ENCODE data around the gene CCDC142. TPM values are rescaled to one million over a fixed set of nuclear protein-coding genes. Genes with fewer than 3 reads are reported as not detected.
"Not testable (repeated sequence)": the region's sequence is repeated elsewhere in the genome, so short reads cannot be mapped to it uniquely, and the experiment has no call there.

Gene CCDC142
- total RNA-seq, 1 experiment from 2014 or later, result 7.8 TPM

DNA sequence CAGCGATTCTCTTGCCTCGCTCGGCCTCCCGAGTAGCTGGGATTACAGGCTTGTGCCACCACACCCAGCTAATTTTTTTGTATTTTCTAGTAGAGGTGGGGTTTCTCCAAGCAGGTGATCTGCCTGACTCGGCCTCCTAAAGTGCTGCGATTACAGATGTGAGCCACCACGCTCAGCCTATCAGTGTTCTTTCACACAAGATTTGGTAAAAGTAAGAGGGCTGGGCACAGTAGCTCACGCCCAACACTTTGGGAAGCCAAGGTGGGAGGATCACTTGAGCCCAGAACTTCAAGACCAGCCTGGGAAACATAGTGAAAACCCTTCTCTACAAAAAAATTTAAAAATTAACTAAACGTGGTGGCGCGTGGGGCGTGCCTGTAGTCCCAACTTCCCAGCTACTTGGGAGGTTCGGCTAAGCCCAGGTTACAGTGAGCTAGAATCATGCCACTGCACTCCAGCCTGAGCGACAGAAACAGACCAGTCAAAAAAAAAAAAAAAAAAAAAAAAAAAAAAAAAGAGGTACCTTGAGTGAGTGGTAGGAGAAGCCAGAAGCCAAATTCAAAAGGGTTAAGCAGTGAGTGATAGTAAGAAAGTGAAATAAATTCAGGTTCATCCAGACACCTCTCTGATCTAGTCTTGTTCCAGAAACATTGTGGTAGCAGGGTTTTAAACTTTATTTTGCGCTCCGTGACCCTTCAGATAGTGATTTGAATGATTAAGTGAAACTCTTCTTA lies 11.3 kb downstream of the CCDC142 start:
- DNase-seq (ENCODE audit: low read depth), result no peak

DNA sequence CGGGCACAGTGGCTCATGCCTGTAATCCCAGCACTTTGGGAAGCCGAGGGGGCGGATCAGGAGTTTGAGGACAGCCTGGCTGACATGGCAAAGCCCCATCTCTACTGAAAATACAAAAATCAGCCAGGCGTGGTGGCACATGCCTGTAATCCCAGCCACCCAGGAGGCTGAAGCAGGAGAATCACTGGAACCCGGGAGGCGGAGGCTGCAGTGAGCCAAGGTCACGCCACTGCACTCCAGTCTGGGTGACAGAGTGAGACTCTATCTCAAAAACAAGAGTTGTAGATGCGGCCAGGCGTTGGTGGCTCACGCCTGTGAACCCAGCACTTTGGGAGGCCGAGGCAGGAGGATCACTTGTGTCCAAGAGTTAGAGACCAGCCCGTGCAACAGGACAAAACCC lies 12.1 kb downstream of the CCDC142 start:
- not testable (repeated sequence) for DNase-seq (ENCODE audit: low read depth)

DNA sequence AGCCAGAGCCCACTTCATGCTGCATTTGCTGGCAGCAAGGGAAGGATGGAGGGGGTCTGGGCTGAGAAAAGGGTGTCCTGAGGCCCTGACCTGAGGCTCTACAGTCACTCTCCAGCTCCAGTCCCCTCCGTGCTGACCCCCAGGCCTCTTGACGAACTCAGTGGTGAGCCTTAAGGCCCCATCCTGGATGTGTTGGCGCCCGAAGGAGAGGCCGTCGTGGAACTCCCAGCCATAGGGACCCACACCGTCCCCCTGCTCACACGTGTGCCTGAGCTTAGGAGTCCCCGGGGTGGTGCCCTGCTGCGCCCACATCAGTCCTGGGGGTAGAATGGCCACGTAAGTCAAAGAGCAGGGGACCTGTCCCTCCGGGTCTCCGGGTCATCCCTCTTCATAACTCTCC lies 18.4 kb downstream of the CCDC142 start:
- DNase-seq (ENCODE audit: low read depth), result no peak

DNA sequence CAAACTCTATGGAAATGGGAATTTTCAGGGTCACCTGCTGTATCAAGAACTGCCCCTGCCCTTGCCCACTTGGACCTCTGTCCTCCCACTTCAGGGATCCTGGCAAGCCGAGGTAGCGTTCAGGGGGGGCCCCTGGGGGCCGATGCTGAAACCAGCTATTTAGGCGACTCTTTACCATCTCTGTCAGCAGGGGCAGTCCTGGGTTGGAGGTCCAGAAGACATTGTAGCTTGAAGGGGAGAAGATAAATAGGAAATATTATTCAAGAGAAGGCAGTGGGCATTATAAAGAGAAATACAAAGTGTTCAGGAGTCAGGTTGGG lies 20.1 kb downstream of the CCDC142 start:
- DNase-seq (ENCODE audit: low read depth), result no peak

DNA sequence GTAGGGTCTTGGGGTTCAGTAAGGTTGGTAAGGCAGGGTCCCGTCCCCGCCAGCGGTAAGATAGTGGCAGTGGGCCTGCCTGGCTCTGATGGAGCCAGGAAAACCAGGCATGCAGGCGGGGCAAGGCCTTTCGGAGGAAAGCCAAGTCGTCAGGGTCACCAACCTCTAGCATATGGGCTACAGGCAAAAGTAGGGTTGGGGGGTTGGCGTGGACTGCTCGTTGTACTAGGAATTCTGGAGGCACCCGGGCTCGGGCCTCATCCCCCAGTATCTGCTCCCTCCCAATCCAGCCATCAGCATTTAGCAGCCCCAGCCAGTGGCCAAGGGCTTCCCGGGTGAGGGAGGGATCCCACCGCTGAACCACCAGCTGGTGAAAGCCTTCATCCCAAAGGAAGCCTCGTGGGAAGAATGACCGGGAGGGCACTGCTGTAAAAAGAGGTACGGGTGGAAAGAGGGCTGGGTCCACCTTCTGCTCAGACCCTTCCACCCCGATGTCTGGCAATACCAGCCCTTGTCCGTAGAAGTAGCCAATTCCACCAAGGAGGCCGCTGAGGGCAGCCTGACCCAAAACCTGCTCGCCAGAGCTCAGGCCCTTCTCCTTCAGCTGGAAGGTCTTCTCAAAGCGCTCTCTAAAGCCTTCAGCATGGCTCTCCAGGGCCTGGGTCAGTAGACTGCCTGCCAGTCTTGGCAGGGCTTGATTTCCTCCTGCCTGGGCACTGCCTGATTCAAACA lies 20.6 kb downstream of the CCDC142 start:
- DNase-seq (ENCODE audit: low read depth), result no peak

DNA sequence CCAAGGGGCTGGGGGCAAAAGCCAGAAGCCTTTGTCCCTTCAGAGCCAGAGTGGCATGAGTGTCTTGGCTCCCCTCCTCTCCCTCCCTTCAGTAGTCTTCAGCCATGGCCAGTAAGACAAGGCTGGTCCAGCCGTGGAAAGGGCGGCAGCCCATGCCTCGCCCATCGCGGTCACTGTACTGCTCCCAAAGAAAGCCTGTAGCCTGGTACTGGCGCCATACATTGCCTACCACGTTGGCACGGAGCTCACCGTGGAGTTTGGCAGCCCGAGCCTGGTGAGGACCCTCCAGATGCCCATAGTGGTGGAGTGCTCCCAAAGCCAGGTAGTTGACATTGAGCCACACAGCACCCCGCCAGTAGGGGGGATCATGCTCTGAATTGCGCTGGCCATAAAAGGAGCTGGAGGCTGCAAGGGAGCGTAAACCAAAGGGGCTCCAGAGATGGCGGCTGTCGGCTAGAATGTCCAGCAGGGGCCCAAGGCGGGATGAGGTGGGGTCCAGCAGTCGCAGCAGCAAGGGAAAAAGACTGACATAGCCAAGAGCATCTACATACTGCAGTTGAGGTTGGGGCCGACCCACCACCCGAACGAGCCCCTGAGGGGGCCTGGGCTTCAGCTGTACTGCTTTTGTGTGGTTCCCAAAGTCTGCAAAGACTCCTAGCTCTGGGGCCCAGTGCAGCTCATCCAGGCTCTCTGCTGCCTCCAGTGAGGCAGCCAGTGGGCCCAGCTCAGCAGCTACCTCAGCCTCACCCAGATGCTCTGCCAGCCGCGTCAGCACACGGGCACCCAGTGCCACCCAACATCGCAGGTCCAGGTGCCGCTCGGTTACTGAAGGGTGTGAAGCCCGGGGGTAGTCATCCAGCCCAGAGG lies 21.4 kb downstream of the CCDC142 start:
- DNase-seq (ENCODE audit: low read depth), result no peak

DNA sequence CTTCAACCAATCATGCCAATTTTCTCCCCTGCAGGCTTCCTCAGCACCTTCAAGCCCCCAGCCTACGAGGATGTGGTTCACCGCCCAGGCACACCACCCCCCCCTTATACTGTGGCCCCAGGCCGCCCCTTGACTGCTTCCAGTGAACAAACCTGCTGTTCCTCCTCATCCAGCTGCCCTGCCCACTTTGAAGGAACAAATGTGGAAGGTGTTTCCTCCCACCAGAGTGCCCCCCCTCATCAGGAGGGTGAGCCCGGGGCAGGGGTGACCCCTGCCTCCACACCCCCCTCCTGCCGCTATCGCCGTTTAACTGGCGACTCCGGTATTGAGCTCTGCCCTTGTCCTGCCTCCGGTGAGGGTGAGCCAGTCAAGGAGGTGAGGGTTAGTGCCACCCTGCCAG lies 22.6 kb downstream of the CCDC142 start:
- not testable (repeated sequence) for DNase-seq (ENCODE audit: low read depth)

DNA sequence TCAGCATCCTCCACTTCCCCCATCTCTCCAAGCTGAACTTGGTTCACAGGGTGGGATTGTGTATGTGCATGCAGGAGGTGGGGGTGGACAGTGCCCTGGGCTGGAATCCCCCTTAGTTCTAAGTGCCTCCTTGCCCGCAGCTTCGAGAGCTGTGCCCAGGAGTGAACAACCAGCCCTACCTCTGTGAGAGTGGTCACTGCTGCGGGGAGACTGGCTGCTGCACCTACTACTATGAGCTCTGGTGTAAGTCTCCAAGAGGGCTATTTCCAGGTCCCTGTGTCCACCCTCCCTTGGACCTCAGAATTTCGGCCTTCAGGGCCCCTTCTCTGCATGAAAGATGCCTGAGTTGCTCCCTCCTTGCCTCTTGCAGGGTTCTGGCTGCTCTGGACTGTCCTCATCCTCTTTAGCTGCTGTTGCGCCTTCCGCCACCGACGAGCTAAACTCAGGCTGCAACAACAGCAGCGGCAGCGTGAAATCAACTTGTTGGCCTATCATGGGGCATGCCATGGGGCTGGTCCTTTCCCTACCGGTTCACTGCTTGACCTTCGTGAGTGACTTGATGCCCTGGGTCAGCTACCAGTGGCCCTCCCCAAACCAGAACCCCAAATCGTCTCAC lies 23.2 kb downstream of the CCDC142 start:
- not testable (repeated sequence) for DNase-seq (ENCODE audit: low read depth)

DNA sequence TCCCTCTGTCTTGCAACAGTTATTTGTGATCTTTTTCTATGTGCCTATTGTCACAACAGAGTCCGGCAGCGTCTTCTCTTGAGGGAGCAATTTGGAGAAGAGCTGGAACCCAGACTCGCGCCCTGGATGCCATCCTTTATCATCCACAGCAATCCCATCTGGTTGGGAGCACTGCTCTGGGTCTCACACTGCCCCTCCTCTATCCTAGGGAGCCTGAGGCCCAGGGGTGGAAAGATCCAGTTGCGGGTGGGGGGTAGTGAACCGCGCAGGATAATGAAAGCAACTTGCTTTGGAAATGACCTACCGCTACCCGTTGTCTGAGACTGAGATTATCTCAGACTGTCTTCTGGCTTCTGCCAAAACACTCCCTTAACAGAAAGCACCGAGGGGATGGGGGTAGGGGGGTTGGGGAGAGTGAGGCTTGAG lies 23.8 kb downstream of the CCDC142 start:
- no peak for DNase-seq (ENCODE audit: low read depth)

DNA sequence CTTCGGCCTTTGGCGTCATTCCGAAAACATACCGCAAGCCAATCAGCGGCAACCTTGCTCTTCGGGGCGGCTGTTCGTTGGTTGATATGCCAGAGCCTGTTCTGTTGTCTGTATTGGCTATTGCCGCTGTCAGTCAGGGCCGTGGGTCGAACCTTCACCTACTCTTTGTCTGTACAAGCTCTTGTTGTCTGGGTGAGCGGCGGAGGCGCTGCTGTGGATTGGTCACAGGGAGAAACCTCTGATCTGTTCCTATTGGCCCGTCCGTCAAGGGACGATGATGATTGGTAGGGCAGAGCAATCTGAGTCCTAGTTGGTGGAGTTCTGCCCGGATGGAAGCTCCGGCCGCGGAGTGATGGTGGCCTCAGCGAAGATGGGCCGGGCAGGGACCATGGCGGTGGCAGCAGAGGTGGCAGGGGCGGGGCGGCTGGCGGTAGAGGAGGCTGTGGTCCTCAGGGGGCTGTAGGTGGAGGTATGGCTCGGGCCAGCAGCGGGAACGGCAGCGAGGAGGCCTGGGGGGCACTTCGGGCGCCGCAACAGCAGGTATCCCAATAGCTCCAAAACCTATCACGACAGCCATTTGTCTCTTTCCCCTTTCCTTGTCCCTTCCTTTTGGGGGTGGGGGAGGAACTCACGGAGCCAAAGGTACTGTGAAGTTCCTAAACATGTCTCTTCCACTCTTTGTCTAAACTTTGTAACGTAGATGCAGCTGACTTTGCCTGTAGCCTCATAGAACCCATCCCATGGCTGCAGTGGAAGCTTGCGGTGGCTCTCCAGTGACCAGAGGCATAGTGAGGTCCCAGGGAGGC lies 24.5 kb downstream of the CCDC142 start, which contains the start of gene WBP1:
Gene WBP1, plus strand, starts transcription at position 307 of the 806 bp plus-strand sequence. Its CDS starts 165 bp downstream, at position 472.
- peak; percentile 100 for DNase-seq (ENCODE audit: low read depth)

DNA sequence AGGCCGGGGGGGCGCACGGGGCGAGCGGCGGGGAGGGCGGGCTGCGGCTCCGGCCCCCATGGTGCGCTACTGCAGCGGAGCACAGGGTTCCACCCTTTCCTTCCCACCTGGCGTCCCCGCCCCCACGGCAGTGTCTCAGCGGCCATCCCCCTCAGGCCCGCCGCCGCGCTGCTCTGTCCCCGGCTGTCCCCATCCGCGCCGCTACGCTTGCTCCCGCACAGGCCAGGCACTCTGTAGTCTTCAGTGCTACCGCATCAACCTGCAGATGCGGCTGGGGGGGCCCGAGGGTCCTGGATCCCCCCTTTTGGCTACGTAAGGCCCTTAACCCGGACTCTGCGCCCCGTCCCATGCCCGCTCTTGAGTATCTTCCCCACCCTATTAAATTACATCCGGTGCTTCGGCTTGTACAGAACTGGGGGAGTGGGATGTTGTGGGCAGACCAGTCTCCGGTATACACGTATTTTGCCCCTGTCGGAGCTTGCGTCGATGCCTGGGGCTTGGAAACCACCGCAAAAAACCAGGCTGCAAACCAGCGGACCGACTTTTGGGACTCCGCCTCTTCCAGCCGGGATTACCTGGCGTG lies 25.2 kb downstream of the CCDC142 start:
- peak; percentile 59 for DNase-seq (ENCODE audit: low read depth)

DNA sequence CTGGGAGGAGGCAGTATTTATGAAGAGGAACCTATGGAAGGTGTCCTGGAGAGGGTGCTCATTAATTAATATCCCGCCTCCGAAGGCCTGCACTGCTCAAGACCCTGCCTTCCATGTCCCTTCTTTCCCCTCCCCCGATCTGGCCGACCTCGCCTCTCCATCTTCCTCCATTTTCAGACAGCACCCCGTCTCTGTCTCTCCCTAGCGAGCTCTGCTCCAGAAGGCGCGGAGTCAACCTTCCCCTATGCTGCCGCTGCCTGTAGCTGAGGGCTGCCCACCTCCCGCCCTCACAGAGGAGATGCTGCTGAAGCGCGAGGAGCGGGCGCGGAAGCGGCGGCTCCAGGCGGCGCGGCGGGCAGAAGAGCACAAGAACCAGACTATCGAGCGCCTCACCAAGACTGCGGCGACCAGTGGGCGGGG lies 25.7 kb downstream of the CCDC142 start:
- DNase-seq (ENCODE audit: low read depth), result no peak

DNA sequence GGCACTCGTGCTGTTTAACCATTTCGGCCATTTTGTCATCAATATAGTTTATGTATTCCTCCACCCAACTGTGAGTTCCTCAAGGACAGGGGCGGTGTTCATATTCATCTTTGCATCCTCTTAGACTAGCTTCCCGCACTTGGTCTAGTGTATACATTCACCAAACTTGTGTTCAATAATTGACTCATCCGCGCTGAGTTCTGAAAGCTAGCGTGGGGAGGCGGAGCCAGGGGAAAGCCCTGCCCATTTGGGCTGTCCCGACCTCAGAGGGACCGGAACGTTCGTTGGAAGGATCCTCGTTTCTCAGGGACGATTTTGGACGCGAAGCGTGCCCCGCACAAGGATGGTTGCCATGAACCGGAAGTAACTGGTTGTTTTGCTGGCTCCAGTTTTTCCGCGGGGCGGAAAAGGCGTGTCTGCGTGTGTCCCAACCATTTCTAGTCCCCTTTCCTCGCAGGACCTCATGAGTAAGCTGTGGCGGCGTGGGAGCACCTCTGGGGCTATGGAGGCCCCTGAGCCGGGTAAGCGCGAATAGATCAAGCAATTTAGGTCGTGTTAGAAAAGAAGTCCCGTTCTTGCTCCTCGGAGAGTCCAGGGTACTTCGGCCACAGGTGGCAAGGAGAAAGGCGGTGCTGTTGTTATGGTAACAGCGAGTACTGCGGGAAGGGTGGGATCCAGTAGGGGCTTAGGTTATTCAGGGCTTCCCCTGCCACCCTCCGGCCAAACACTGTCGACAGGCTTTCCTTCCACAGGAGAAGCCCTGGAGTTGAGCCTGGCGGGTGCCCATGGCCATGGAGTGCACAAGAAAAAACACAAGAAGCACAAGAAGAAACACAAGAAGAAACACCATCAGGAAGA lies 27.9 kb downstream of the CCDC142 start, which contains the start of gene INO80B:
Gene INO80B, plus strand, starts transcription at position 434 of the 858 bp plus-strand sequence. Its CDS starts 30 bp downstream, at position 464.
- DNase-seq (ENCODE audit: low read depth), result peak; percentile 94

DNA sequence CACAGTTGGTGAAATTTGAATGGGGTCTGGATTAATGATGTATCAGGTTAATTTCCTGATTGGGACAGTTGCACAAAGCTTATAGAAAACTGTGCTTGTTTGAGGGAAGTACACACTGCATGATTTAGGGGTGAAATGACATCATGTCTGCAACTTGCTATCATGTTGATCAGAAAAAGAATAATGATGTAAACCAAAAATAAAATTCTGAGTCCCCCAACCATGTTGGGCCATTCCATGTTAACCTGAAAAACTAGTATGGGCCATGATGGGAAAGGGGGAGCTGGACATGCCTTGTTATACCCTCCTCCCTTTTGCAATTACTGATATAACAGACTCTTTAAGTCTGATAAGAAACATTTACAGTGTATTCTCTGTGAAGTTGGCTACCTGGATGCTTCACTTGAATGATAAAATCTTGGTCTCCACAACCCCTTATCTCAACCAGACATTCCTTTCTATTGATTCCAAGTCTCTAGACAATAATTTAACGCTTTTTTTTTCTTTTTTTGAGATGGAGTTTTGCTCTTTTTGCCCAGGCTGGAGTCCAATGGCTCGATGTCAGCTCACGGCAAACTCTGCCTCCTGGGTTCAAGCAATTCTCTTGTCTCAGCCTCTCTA lies 32.1 kb downstream of the CCDC142 start:
- DNase-seq (ENCODE audit: low read depth), result no peak

DNA sequence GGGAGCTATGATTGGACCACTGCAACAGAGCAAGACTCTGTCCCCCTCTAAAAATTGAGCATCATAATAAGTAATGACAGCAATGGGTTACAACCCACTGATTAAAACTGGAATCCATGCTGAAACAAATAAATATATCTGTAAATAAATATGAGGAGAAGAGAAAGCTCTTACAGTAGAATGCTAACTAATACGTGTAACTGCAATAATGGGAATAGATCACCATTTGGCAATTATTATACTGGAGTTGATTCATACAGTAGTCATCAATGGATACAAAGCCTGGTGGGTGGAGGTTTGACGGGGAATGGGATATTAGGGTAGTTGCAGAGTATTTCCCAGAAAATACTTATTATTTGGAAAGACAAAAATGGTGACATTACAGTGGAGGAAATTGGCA lies 34.0 kb downstream of the CCDC142 start:
- DNase-seq (ENCODE audit: low read depth), result no peak

DNA sequence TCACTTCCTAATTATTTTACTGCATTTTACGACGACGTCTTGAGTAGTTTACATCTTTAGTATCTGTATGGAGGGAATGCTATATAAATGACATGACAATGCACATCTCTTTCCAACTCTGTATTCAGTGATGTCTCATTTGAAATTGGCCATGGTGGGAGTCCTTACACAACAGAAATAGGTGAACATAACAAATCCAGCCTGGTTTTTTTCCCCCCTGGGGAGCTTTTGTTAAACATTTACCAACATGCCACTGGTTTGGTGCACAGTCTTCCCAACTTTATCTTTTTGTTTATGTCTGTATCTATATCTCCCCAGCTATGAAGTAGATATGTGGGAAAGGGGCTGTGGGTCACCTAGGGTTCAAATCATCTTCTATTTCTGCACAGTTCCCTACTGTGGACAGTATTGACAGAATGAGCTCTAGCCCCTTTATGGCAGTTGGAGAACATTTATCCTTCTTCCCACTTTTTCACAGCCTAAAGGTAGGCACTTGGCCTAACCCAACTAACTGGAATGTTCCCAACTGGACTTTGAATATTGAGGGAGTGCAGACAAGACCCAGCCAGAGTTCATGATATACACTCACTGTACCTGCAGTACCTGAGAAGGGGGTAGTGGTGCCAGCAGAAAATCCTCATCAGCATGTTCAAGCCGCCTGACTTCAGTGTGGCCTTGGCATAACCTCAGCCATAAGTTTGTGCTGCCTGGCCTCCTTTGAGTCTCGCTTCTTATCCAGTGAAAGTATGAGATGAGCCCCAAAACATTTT lies 35.4 kb downstream of the CCDC142 start:
- no peak for DNase-seq (ENCODE audit: low read depth)

DNA sequence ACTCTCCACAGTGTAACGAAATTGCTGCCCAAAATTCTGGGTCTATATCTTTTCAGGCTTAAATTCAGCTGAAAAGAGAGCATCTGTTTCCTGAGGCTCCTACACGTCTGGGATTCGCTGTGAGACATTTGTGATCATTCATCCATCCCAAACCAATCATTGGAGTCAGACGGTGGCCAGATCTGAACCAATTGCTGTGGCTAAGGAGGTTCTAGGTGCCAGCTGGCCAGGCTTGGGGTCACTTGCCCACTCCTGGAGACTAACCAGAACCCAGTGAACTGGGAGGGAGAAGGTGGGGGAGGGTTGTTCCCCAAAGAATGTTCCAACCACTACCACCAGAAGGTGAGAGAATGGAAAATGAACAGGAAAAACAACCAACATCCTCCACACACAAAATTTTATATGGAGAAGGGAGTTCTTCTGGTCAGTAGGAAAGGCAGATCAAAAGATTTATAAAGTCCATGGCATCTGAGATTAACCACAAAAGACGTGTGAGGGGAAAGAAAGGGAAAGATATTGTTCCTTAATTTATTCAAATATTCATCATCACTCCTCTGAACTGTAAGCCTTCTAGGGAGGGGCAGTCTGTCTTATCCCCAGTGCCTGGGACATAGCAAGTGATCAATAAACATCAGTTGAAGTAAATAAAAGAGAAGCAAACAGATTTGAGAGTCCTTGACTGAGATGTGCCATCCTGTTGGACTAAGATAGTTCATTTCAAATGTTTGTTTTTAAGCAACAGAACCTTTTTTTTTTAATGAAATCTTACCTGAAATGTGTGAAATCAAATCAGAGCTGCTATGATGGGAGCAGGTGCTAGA lies 38.1 kb downstream of the CCDC142 start:
- peak; percentile 34 for DNase-seq (ENCODE audit: low read depth)
